ENCODE data around the gene RASAL2.

The RASAL2 gene

DNA sequence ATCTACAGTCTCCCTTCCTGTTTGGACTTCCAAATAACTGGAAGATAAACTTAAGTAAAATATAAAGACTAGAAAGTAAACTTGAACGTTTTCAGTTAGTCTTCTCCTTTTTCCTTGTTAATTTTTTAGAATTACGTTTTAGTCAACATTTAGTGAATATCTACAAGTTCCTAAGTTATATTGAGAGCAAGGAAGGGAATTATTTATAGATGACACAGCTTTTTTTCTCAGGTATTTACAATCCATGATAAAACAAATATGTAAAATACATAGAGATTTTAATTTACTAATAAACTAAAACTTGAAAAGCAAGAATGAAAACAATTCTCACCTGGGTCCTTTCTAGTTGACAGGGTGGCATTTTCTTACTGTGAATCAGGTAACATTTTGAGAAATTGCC, 313.3 kb downstream of the RASAL2 start:
- DNase-seq, result no peak

DNA sequence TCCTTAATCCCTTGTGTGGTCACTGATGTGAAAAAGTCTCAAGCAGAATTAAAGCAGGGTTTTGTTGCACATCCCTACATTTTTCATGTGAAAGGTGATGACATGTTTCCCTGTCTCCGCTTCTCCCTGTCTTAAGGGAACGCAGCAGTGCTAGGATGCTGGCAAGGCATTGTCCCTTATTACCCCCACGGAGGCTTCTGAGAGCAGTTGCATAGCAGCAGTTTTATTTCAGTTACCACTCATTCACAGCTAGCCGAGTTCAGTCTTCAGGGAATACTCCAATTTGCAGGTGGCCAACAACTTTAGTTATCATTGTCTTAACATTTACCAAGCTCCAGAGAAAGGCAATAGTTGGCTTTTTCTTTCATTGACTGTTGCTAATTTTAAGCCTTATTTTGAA, 313.8 kb downstream of the RASAL2 start:
- DNase-seq, result no peak

DNA sequence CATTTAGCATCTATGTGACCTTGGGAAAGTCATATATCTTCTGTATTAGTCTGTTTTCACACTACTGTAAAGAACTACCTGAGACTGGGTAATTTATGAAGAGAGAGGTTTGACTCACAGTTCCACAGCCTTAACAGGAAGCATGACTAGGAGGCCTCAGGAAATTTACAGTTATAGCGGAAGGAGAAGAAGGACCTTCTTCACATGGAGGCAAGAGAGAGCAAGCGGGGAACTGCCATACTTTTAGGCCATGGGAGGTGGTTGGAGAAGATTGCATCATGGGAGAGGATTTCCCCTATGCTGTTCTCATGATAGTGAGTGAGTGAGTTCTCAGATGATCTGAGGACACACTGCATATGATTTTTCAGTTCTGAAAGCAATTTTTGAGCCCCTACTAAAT, 315.0 kb downstream of the RASAL2 start:
- no peak for DNase-seq

DNA sequence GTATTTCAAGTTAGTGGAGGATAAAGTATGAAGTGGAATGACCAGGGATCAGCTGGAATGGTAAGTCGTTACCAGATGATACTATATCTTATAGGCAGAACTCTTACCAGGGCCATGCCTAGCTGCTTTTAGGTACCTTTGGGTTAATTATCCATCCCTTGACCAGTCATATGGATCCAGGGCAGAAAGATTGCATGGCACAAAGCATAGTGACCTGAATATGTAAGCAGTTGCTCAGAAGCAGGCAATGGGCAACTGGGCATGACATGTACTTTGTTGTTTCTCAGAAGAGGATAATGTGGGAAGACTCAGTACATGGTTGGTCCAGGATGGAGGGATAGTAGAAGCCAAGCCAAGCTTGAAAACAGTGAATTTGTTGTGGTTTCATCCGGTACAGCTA, 315.6 kb downstream of the RASAL2 start:
- no peak for DNase-seq

GRCh38 chr1:178411756-178412399, 318.0 kb downstream of the RASAL2 start:
- no peak for DNase-seq

- no peak for DNase-seq
Measured at GRCh38 chr1:178412400-178412770, 318.5 kb downstream of the RASAL2 start.

GRCh38 chr1:178417858-178418257, 324.0 kb downstream of the RASAL2 start:
- no peak for DNase-seq

- DNase-seq, result no peak
Measured at GRCh38 chr1:178418284-178418955, 324.5 kb downstream of the RASAL2 start.

DNA sequence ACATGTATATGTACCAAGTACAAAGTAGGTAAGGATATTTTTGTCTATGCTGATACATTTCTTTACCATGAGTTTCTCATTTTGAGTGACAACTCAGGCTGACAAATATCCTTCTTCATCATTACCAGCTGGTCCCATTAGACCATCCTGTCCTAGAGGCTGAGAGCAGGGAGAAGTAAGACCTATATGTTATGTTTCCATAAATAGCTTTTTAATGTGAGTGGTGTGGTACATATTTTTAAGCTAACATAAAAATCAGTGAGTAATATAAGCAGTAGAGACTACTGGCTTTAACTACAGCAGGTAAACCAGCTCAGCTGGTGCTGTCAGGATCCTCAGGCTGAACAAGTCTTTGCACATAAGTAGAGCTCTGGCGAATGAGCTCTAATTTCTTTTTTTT, 340.5 kb downstream of the RASAL2 start:
- no peak for DNase-seq

DNA sequence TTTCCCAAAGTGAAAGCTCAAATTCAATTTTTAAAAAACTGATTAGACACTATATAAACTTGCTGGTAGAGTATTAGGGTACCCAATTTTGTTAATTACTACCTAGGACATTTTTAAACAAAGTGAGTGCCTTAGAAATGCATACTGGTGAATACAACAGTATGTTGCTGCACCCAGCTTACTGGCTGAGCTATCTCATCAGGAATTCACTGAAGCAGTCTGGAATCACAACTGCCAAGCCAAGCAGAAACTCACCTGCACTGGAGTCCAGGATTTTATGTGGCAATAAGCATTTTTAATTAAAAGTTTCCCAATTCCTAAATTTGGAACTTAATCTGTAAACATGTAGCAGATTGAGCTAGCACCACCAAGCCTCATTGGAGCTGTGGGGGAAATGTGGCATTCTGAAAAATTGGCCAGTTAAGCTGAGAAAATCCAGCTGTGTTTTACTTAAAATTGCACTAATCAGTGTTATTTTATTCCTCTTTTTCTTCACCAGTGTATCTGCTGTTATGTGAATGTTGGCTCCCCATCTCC, 341.1 kb downstream of the RASAL2 start:
- no peak for DNase-seq

DNA sequence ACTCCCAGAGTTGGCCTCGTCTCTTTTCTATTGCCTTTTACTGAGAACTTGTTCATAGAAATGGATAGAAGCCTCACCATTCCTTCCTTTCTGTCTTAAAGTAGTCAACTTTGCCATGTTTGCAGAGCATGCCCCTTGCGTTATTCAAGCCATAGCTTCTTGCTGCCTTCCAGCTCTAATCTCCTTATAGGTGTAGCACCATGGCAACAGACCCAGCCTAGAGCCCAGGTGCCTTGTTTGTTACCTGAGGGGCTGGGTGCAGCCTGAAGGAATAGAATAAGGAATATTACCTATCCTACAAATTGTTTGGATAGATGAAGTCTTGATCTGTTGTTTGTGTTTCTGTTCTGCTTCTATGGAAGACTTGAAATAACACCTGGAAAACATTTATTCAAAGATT, 343.0 kb downstream of the RASAL2 start:
- DNase-seq, result no peak

DNA sequence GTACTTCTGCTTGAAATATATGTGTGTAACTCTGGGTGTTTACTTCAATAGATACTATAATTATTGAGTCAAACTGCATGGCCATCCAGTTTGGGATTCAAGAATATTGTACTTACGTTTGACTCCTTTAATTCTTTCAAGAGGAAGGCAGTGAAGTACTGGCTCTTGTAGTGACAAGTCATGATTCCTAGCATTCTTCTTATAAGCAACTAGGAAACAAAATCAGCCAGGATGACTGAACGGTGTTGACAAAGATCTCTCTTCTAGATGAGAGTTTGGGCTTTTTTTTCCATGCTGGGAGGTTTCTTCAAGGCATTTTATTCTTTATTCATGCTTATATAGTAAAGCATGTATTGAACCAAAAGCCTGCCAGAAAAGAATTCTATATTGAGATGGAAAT, 344.5 kb downstream of the RASAL2 start:
- no peak for DNase-seq

- no peak for DNase-seq
Measured at GRCh38 chr1:178442925-178443324, 349.0 kb downstream of the RASAL2 start.

DNA sequence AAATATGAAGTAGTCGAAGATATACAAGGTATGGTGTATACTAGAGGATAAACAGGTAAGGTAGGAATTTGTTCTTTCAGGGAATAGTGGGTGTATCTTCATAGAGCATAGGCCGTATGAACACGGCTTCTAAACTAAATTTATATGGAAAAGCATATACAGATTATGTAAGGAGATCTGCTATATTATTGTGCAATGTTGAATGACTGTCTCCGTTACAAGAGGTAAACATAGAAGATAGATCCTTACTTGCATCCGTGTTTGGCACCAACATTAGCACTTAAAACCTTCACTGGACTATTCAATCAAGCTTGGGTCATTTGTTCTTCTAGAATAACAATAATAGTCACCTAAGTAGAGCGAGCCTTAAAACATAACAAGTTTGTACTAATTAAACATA, 357.0 kb downstream of the RASAL2 start:
- DNase-seq, result no peak

- no peak for DNase-seq
Measured at GRCh38 chr1:178451529-178451928, 357.6 kb downstream of the RASAL2 start.

DNA sequence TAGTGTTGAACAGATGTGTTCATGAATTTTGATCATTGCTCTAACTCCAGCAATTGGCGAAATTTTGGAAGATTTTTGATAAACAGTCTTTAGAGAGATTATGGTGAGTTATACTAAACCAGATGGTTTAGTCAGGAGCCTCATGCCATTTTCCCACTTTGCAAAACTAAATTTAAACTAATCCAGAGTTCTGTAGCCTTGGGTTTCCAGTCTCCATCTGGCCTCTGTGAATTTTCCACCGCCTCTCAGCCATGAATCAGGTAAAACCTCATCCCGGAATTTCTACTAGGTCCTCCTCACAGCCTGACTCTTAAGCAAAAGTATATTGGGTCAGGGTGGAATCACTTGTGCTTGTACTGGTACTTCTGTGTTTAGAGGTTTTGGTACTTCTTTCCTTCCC, 358.1 kb downstream of the RASAL2 start:
- DNase-seq, result no peak

DNA sequence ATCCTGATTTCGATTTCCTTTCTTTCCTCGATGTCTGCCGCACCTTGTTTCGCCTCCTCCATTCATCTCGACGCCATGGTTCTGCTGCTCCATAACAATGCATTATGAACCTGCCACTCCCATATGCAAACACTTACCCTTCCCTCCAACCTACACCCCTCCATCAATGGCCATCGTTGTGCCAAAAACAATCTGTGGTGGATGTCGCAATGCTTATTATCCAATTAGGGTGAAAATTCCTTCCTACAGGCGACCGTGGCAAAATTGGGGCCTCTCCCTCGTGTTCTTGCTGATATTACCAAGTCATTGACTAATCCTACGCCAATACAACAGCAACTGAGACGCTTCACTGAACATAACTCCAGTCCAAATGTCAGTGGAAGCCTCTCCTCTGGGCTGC, 362.6 kb downstream of the RASAL2 start:
- DNase-seq, result no peak

- DNase-seq, result no peak
Measured at GRCh38 chr1:178457651-178458050, 363.7 kb downstream of the RASAL2 start.

DNA sequence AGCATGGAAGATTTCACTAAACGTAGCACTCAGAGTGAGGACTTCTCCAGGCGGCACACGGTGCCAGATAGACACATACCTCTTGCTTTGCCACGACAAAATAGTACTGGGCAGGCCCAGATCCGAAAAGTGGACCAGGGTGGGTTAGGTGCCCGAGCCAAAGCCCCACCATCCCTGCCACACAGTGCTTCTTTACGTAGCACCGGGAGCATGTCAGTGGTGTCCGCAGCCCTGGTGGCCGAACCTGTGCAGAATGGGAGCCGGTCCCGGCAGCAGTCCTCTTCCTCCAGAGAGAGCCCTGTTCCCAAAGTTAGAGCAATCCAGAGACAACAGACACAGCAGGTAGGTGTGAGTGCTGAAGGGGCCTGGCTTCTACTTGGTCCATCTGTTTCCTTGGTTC, 364.3 kb downstream of the RASAL2 start:
- no peak for DNase-seq

DNA sequence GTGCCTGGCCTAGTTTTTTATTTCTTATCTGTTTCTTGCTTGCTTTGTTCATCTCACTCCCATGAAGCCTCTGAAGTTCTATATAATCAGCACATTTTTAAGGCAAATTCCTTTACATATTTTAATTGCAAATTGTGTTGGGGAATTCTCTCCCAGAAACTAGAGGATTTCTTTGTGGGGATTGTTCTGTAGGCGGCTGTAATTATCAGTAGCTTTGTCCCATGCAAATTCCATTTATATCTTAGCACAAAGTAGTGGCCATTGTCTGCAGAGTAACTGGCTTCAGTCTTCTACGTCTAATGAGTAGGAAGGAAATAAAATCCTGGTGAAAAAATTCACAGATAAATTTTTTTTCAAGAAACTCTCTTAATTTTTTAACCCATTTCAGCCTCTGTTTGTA, 367.2 kb downstream of the RASAL2 start:
- no peak for DNase-seq

GRCh38 chr1:178461701-178462100, 367.8 kb downstream of the RASAL2 start:
- no peak for DNase-seq

- DNase-seq, result no peak
Measured at GRCh38 chr1:178464141-178464540, 370.2 kb downstream of the RASAL2 start.

DNA sequence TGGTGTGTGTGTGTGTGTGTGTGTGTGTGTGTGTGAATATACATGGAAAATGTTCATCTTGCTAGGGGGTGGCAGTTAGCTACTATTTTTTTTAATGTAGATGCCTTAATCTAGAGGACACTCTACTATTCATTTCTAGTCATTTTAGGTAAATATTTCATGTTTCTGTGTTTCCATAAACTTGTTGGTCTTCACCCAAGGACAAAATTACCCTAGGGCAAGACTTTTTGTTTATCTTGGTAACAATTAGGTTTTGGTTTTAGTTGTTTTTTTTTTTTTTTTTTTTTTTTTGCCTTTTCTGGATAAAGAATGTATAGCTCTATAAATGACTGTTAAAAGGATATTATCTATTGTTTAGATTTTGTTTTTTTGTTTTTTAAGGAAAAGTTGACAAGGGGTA, 370.7 kb downstream of the RASAL2 start:
- DNase-seq, result no peak

DNA sequence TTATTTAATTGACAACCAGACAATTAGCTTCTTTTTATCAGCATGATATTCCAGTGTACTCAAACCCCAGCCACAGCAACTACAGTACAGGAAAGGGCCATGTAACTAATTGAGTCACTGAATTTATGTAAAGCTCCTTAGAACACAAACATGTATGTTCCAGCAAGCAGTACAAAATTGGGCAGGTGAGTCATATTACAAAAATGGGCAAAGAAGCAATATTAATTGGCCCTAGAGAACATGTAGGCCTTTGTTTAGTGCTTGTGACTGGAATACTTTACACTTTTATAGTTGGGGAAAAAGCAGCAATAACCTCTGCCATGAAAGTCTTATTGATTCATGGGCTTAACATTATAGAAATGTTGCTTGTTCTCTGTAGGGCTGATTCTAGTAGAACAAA, 371.1 kb downstream of the RASAL2 start:
- DNase-seq, result no peak

GRCh38 chr1:178467837-178468236, 373.9 kb downstream of the RASAL2 start:
- no peak for DNase-seq

All from activated T-cell treated with anti-CD3 and anti-CD28 coated beads for 4 hours (primary cell).